Kidney epithelial cell (primary cell): ENCODE data around the gene MID1. TPM values are rescaled to one million over a fixed set of nuclear protein-coding genes. Genes with fewer than 3 reads are reported as not detected.

Experiments used
- DNase-seq: peaks from one replicate; pipeline ENCODE4 v3.0.0-alpha.2; 2010; ENCODE audit warnings: low read depth
- H3K27me3 ChIP-seq: 2 replicates; pipeline ENCODE4 v1.6.0; 2011; ENCODE audit warnings: low read length; ENCODE audit not compliant: control insufficient read depth, insufficient read depth
- H3K36me3 ChIP-seq: 2 replicates; pipeline ENCODE4 v1.5.1; 2011; ENCODE audit warnings: low read length; ENCODE audit not compliant: control insufficient read depth, insufficient read depth
- H3K4me3 ChIP-seq: 2 replicates; pipeline ENCODE4 v1.5.1; 2011; ENCODE audit warnings: low read depth, mild to moderate bottlenecking, control low read depth, low read length
- total RNA-seq: library from RNA; depleted of rRNA; stranded (reverse); fragments of >200 nt; gene quantifications from 2 replicates; pipeline ENCODE4 v1.2.3, GENCODE V29; 2015
- TF ChIP-seq, protein P1 (sequence below): IDR thresholded peaks from 2 replicates; pipeline ENCODE4 v1.5.1; 2011; ENCODE audit warnings: mild to moderate bottlenecking, moderate library complexity, low read length, control low read depth, inconsistent platforms; ENCODE audit not compliant: insufficient read depth, poor library complexity, severe bottlenecking

MID1 gene
- total RNA-seq, 1 donor from 2014 or later, result 13.5 TPM

DNA sequence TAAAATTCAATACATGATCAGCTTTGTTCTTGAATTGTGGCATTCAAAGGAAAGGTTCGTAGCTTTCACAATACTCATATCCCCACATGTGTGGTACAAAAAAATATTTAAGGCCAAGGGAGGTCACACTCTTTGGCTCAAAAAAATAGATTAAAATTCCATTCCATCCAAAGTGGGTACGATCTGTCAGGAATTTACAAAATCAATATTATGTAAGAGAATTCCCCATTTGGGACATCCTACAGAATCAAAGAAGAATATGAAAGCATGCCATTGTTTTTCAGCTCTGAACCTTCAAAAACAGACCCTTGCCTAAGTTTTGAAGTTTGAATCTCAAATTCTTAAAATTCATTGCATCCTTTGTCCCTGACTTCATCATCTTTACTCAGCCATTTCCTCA is 85.8 kb downstream of the MID1 start:
- TF ChIP-seq, protein P1, sequence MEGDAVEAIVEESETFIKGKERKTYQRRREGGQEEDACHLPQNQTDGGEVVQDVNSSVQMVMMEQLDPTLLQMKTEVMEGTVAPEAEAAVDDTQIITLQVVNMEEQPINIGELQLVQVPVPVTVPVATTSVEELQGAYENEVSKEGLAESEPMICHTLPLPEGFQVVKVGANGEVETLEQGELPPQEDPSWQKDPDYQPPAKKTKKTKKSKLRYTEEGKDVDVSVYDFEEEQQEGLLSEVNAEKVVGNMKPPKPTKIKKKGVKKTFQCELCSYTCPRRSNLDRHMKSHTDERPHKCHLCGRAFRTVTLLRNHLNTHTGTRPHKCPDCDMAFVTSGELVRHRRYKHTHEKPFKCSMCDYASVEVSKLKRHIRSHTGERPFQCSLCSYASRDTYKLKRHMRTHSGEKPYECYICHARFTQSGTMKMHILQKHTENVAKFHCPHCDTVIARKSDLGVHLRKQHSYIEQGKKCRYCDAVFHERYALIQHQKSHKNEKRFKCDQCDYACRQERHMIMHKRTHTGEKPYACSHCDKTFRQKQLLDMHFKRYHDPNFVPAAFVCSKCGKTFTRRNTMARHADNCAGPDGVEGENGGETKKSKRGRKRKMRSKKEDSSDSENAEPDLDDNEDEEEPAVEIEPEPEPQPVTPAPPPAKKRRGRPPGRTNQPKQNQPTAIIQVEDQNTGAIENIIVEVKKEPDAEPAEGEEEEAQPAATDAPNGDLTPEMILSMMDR, result no peak

DNA sequence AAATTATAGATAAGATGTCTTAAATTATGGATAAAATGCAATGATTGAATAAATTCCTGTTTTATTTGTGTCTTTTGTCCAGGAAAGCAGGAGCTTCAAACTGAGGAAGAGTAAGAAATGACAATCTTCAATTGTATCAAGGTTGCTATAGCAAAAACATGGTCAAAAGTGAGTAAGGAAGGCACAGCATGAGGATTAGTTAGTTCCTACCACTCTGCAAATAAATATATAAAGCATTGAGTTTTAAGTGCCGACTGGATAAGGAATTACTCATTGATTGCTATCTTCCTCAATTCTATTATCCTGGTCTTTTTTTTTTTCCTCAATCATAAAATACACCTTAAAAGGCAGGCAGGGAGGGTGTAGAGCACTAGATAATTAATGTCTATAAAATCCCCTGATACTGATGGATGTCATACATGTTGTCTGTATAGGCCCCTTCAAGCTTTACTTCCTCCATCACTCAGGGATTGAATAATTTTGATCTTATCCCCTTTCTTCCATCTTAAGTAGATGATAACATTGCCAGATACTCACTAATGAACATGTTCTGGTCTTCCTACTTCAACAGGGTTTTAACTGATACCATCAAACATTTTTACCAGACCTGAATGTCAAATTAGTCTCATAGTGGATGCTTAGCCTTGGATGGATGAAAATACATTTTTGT is 86.6 kb downstream of the MID1 start:
- DNase-seq, result no peak
- Histone ChIP-seq H3K27me3 (no peaks in the 10 kb centered on the region), H3K4me3 (no peak overlapping the region), H3K36me3 (no peaks in the 10 kb centered on the region)
- TF ChIP-seq, protein P1, result no peak

More for the DNA sequence above, 85.8 kb downstream of the MID1 start:
- no peaks in the 10 kb centered on the region for H3K27me3 ChIP-seq
- no peaks in the 10 kb centered on the region for H3K36me3 ChIP-seq
- no peak for DNase-seq
- no peak overlapping the region for H3K4me3 ChIP-seq

DNA sequence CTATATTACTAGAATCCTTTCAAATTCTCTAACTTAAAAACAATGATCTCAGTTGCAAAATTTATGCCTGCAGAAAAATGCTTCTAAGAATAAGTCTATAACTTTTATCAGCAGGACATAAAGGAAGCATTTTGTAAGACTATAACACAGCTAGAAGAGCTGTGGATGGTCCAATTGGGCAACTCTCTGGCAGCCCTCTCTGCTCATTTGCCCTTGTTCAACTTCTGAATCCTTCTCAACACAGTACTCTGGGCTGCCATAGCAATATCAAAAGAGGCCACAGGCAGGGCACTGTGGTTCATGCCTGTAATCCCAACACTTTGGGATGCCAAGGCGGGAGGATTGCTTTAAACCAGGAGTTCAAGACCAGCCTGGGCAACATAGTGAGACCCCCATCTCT is 88.5 kb downstream of the MID1 start:
- H3K27me3 ChIP-seq, result no peaks in the 10 kb centered on the region
- TF ChIP-seq, protein P1, result no peak
- DNase-seq, result no peak
- H3K36me3 ChIP-seq, result peaks cover 1% of the 10 kb centered on the region
- no peak overlapping the region for H3K4me3 ChIP-seq

DNA sequence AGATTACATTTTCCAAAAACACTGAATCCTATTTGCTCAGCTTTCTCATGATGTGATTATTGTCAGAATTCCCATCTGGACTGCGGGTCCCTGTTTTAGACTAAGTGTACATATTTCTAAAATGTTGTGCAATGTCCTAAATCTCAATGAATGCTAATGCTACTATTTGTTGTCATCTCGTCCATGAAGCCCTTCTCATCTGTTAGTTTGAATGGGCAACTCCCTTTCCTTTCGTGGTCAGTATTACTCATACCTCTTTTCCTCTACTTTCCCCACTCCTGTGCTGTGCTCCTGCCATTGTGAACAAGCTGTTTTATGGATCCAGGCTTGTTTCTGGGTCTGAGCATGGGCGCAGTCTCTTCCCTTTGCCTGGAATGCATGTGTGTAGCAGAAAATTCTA is 91.0 kb downstream of the MID1 start:
- no peak for DNase-seq
- Histone ChIP-seq H3K4me3 (no peak overlapping the region), H3K27me3 (no peaks in the 10 kb centered on the region), H3K36me3 (peaks cover 1% of the 10 kb centered on the region)
- TF ChIP-seq, protein P1, result no peak

DNA sequence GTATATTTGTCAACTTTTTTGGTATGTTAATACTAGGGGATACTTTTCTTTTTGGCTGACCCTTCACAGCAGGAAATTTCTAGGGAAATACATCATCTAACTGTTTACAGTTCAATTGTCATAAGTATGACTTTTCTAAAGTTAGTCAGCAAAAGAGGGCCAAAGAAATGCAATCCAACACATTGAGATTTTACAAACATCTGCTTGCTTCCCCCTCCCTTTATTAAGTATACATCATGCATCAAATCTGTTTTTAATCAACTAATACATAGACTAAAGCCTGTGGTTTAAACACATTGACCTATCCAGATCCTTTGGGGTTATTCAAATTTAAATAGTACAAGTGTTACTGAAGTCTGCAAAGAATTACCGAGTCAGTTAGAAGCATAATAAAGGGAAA is 93.9 kb downstream of the MID1 start:
- Histone ChIP-seq H3K4me3 (no peak overlapping the region), H3K36me3 (peaks cover 1% of the 10 kb centered on the region), H3K27me3 (no peaks in the 10 kb centered on the region)
- TF ChIP-seq, protein P1, result no peak
- no peak for DNase-seq
